CD14-positive monocyte (primary cell): Measurements from ENCODE around the gene PUS1. TPM values are rescaled to one million over a fixed set of nuclear protein-coding genes. Genes with fewer than 3 reads are reported as not detected.

ENCODE experiments used
- DNase-seq, 3 donors: peaks; one replicate each; pipeline ENCODE4 v3.0.0-alpha.2; 2011 to 2022
- H2AFZ ChIP-seq: 2 replicates; pipeline ENCODE4 v1.6.0; 2012; ENCODE audit warnings: mild to moderate bottlenecking, low read depth, low read length, inconsistent platforms; ENCODE audit not compliant: insufficient read depth, poor library complexity, severe bottlenecking
- H3K27ac ChIP-seq, 2 donors: 1 replicate in 1 of 2; 2 replicates in 1 of 2; pipeline ENCODE4 v1.5.1; 2012 to 2013; ENCODE audit warnings: low read length in 2 of 2, control low read depth in 1 of 2, inconsistent platforms in 1 of 2, low read depth in 1 of 2, mild to moderate bottlenecking in 1 of 2
- H3K27me3 ChIP-seq, 2 donors: one replicate each; pipeline versions ENCODE4 v1.6.0 to v1.6.1; 2011 to 2013; ENCODE audit warnings: low read length in 2 of 2; ENCODE audit not compliant: control insufficient read depth in 2 of 2, insufficient read depth in 2 of 2
- H3K36me3 ChIP-seq, 2 donors: replicated peaks in 1 of 2; 1 replicate in 1 of 2; 2 replicates in 1 of 2; pipeline versions ENCODE4 v1.5.1 to v1.6.1; 2012 to 2013; ENCODE audit warnings: low read length in 2 of 2, control low read depth in 1 of 2, inconsistent platforms in 1 of 2, mild to moderate bottlenecking in 1 of 2; ENCODE audit not compliant: insufficient read depth in 2 of 2, control insufficient read depth in 1 of 2
- H3K4me1 ChIP-seq, 2 donors: 1 replicate in 1 of 2; 2 replicates in 1 of 2; pipeline versions ENCODE4 v1.5.1 to v1.6.1; 2012 to 2013; ENCODE audit warnings: low read length in 2 of 2, control low read depth in 1 of 2, inconsistent platforms in 1 of 2, mild to moderate bottlenecking in 1 of 2, moderate library complexity in 1 of 2; ENCODE audit not compliant: insufficient read depth in 2 of 2, control insufficient read depth in 1 of 2
- H3K4me2 ChIP-seq: replicated peaks from 2 replicates; pipeline ENCODE3; 2012; ENCODE audit warnings: low read length, moderate library complexity, mild to moderate bottlenecking; ENCODE audit not compliant: poor library complexity, severe bottlenecking; ENCODE audit errors: extremely low read depth
- H3K4me3 ChIP-seq, 3 experiments: fragments of 200-600 bp in 1 of 3; sonication (generic) in 1 of 3; replicated peaks in 1 of 3; 1 replicate in 2 of 3; 2 replicates in 1 of 3; pipeline ENCODE4 v1.5.1; 2011 to 2013; ENCODE audit warnings: low read length in 3 of 3, mild to moderate bottlenecking in 3 of 3, control low read depth in 2 of 3, low read depth in 2 of 3, inconsistent platforms in 1 of 3, moderate library complexity in 1 of 3
- H3K79me2 ChIP-seq: 2 replicates; pipeline ENCODE4 v1.6.0; 2012; ENCODE audit warnings: mild to moderate bottlenecking, control low read depth, inconsistent platforms, low read length, moderate library complexity; ENCODE audit not compliant: insufficient read depth
- H3K9ac ChIP-seq: 2 replicates; pipeline ENCODE4 v1.6.0; 2017; ENCODE audit warnings: low read length, mild to moderate bottlenecking; ENCODE audit not compliant: insufficient read depth, poor library complexity, severe bottlenecking
- H3K9me3 ChIP-seq, 2 donors: replicated peaks in 1 of 2; 1 replicate in 1 of 2; 2 replicates in 1 of 2; pipeline versions ENCODE4 v1.5.1 to v1.6.1; 2012 to 2013; ENCODE audit warnings: low read length in 2 of 2, control low read depth in 1 of 2; ENCODE audit not compliant: control insufficient read depth in 1 of 2, insufficient read depth in 1 of 2
- H4K20me1 ChIP-seq: 2 replicates; pipeline ENCODE4 v1.6.0; 2012; ENCODE audit warnings: mild to moderate bottlenecking, low read length, control low read depth, moderate library complexity; ENCODE audit not compliant: insufficient read depth
- H3K27ac Mint-ChIP-seq, 7 donors: one replicate each; pipeline ENCODE4 v1.8.0; 2020; ENCODE audit warnings: mild to moderate bottlenecking in 7 of 7, mixed read lengths in 7 of 7, moderate library complexity in 6 of 7, inconsistent platforms in 2 of 7
- H3K27me3 Mint-ChIP-seq, 3 donors: one replicate each; pipeline ENCODE4 v1.8.0; 2021 to 2022; ENCODE audit warnings: low read depth in 3 of 3, mild to moderate bottlenecking in 3 of 3, mixed read lengths in 3 of 3, moderate library complexity in 3 of 3, inconsistent platforms in 1 of 3
- H3K36me3 Mint-ChIP-seq, 2 donors: one replicate each; pipeline ENCODE4 v1.8.0; 2020; ENCODE audit warnings: mixed read lengths in 2 of 2, inconsistent platforms in 1 of 2, mild to moderate bottlenecking in 1 of 2
- H3K4me1 Mint-ChIP-seq: one replicate; pipeline ENCODE4 v1.8.0; 2020; ENCODE audit warnings: mild to moderate bottlenecking, mixed read lengths
- H3K4me3 Mint-ChIP-seq, 2 donors: one replicate each; pipeline ENCODE4 v1.8.0; 2020; ENCODE audit warnings: mild to moderate bottlenecking in 2 of 2, mixed read lengths in 2 of 2, moderate library complexity in 1 of 2
- H3K9me3 Mint-ChIP-seq, 7 donors: one replicate each; pipeline ENCODE4 v1.8.0; 2020 to 2022; ENCODE audit warnings: mixed read lengths in 7 of 7, mild to moderate bottlenecking in 6 of 7, moderate library complexity in 6 of 7, inconsistent platforms in 2 of 7
- CTCF ChIP-seq: fragments of 200-600 bp; IDR thresholded peaks from one replicate; pipeline ENCODE4 v1.8.0; 2022; ENCODE audit warnings: antibody characterized with exemption, mild to moderate bottlenecking
- WGBS: methylation state at CpG from one replicate; pipeline ENCODE4 v1.1.5; 2013; ENCODE audit warnings: missing lambda C conversion rate; ENCODE audit not compliant: insufficient coverage; 5-methylcytosine and 5-hydroxymethylcytosine counted together
- intact Hi-C, 2 donors: fragments of 100-400 bp; cut with micrococcal nuclease; formaldehyde crosslinking; loops; one replicate each; pipeline versions ENCODE4 v1.15.0 to v1.15.1; 2023
- polyA plus RNA-seq, 3 donors: library from polyadenylated mRNA; depleted of rRNA in 1 of 3; unstranded in 2 of 3; stranded (reverse) in 1 of 3; fragments of 300-500 nt in 2 of 3; fragments of >200 nt in 1 of 3; fragmentation: Illumina TruSeq in 2 of 3; gene quantifications; 1 replicate in 2 of 3; 2 replicates in 1 of 3; pipeline ENCODE4 v1.2.3, GENCODE V29; 2012 to 2021

Gene PUS1
- polyA plus RNA-seq, 3 donors = 5.1 to 30.9 (median 6.9) TPM

DNA sequence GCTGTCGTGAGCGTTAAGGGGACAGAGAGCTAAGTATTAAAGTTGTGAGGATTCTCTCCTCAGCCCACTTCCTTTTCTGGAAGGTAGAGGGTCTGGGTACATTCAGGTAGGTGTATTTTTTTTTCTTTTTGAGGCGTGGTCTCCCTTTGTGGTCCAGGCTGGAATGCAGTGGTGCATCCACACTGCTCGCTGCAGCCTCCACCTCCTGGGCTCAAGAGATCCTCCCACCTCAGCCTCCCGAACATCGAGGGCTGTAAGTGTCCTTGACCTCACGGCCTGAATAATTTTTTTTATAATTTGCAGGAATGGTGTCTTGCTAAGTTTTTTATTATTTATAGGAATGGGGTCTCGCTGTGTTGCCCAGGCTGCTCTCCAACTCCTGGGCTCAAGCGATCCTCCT is 1.4 kb downstream of the PUS1 start:
- Mint-ChIP-seq H3K27ac (peak overlapping the region in 1 of 7 donors; percentile 7), H3K27me3 (peaks cover 0 to 6% (median 4%) of the 10 kb centered on the region in 3 donors), H3K4me3 (peak overlapping the region; percentile 78 to 86), H3K36me3 (peaks cover 35 to 41% of the 10 kb centered on the region in 2 donors), H3K4me1 (peaks cover 15% of the 10 kb centered on the region), H3K9me3 (no peaks in the 10 kb centered on the region)
- H3K9ac ChIP-seq = peak overlapping the region; percentile 81
- no peaks in the 10 kb centered on the region for H3K27me3 ChIP-seq
- H3K36me3 ChIP-seq = peaks cover 37 to 38% of the 10 kb centered on the region in 2 donors
- 90% methylated on average over 2 of the region's 9 CpGs for WGBS
- no peaks in the 10 kb centered on the region for H3K9me3 ChIP-seq
- peak overlapping the region; percentile 41 to 96 (median 73) for H3K4me3 ChIP-seq
- peak overlapping the region; percentile 99 for H3K4me2 ChIP-seq
- H2AFZ ChIP-seq = peak overlapping the region; percentile 85
- DNase-seq = no peak
- no peak for TF ChIP-seq CTCF
- H3K4me1 ChIP-seq = peaks cover 13 to 17% of the 10 kb centered on the region in 2 donors
- no peak overlapping the region for H3K27ac ChIP-seq
- H3K79me2 ChIP-seq = peaks cover 20% of the 10 kb centered on the region
- H4K20me1 ChIP-seq = no peaks in the 10 kb centered on the region
- intact Hi-C loops = loop anchor here (2.0 kb wide), 1 partner anchor 18 kb away; the partner anchor contains the start of gene EP400 (in 2 of the 2)

GRCh38 chr12:131933387-131933786 is 4.3 kb downstream of the PUS1 start:
- Mint-ChIP-seq H3K4me1 (peaks cover 12% of the 10 kb centered on the region), H3K36me3 (peaks cover 46 to 67% of the 10 kb centered on the region in 2 donors), H3K27ac (peak overlapping the region in 1 of 7 donors; percentile 9), H3K27me3 (peaks cover 0 to 4% (median 1%) of the 10 kb centered on the region in 3 donors), H3K9me3 (no peaks in the 10 kb centered on the region), H3K4me3 (no peak overlapping the region)
- DNase-seq = no peak
- no peak overlapping the region for H3K27ac ChIP-seq
- H3K4me1 ChIP-seq = peaks cover 11 to 13% of the 10 kb centered on the region in 2 donors
- H3K9ac ChIP-seq = no peak overlapping the region
- peaks cover 20% of the 10 kb centered on the region for H3K79me2 ChIP-seq
- no peaks in the 10 kb centered on the region for H4K20me1 ChIP-seq
- H3K4me3 ChIP-seq = no peak overlapping the region
- intact Hi-C loops = no loop called here
- TF ChIP-seq CTCF = no peak
- no peak overlapping the region for H2AFZ ChIP-seq
- peaks cover 43 to 61% of the 10 kb centered on the region in 2 donors for H3K36me3 ChIP-seq
- no peak overlapping the region for H3K4me2 ChIP-seq
- no peaks in the 10 kb centered on the region for H3K9me3 ChIP-seq
- no peaks in the 10 kb centered on the region for H3K27me3 ChIP-seq
- WGBS = 98% methylated on average over 6 of the region's 8 CpGs
